Astrocyte of the cerebellum (primary cell): Measurements from ENCODE around the gene SEMA4D.

ENCODE experiments used
- DNase-seq: peaks from one replicate; pipeline ENCODE4 v3.0.0-alpha.2; 2011; ENCODE audit warnings: low read depth
- H3K4me3 ChIP-seq: 2 replicates; pipeline ENCODE4 v1.5.1; 2011; ENCODE audit warnings: mild to moderate bottlenecking, low read depth, low read length, moderate library complexity
- in situ Hi-C: cut with HindIII; loops from 2 replicates; pipeline ENCODE4 v1.10.0; 2017; ENCODE audit warnings: low sequenced_read_pairs
- TF ChIP-seq, protein P1 (sequence below): IDR thresholded peaks from 2 replicates; pipeline ENCODE4 v1.5.1; 2012; ENCODE audit warnings: low read length, low read depth, moderate library complexity, mild to moderate bottlenecking; ENCODE audit errors: missing control alignments

Gene SEMA4D

DNA sequence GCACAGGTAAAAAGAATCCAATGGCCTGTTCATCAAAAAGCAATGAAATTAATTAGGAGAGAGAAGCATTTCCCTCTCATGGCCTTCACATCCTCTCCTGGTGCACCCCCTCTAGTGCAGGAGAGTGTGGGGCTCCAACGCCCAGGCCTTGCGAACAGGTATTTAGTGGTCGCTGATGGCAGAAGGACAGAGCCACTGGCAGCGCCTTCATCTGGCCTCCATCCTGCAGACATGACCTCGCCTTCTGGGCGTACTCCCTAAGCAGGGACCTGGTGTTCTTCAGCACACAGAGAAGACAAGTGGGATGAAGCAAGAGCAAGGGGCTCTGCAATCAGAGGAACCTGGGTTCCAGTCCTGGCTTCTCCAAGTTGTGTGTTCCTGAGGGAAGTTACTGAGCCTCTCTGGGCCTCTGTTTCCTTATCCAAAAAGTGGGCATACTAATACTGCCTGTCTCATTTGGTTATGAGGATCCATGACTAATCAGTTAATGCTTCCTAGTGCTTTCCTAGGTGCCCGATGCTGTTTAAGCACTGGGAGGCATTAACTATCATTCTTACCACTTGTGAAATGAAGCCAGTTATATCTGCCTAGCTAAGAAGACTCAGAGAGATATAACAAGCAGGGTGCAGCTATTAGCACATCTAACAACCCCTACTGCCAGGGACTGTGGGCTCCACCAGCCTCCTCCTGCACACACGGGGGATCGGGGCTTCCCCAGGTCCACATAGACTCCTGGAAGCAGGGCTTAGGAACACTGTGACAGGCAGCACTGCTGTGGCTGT, 77.3 kb downstream of the SEMA4D start:
- in situ Hi-C loops = no loop called here
- TF ChIP-seq, protein P1, sequence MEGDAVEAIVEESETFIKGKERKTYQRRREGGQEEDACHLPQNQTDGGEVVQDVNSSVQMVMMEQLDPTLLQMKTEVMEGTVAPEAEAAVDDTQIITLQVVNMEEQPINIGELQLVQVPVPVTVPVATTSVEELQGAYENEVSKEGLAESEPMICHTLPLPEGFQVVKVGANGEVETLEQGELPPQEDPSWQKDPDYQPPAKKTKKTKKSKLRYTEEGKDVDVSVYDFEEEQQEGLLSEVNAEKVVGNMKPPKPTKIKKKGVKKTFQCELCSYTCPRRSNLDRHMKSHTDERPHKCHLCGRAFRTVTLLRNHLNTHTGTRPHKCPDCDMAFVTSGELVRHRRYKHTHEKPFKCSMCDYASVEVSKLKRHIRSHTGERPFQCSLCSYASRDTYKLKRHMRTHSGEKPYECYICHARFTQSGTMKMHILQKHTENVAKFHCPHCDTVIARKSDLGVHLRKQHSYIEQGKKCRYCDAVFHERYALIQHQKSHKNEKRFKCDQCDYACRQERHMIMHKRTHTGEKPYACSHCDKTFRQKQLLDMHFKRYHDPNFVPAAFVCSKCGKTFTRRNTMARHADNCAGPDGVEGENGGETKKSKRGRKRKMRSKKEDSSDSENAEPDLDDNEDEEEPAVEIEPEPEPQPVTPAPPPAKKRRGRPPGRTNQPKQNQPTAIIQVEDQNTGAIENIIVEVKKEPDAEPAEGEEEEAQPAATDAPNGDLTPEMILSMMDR = no peak
- DNase-seq = no peak
- H3K4me3 ChIP-seq = no peak overlapping the region

DNA sequence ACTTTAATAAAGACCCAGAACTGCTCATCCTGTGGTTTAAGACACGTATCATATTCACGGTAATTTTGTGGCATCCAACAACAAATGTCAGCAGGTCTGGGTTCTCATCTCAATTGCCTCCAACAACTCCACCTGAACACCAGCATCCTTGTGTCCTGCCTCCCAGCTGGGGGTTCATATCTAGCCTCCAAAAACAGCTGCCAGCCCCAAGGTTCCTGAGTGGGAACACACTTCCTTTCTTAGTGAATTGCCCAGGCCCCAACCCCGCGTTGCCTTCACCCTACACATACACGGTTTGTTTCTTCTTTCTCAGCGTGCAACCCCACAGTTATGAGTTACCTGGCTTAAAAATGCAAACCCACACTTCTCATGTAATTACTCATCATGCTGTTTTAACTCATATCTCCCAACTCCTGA, 77.9 kb downstream of the SEMA4D start:
- no peak for DNase-seq
- no peak overlapping the region for H3K4me3 ChIP-seq
- in situ Hi-C loops = no loop called here
- TF ChIP-seq, protein P1 = no peak

DNA sequence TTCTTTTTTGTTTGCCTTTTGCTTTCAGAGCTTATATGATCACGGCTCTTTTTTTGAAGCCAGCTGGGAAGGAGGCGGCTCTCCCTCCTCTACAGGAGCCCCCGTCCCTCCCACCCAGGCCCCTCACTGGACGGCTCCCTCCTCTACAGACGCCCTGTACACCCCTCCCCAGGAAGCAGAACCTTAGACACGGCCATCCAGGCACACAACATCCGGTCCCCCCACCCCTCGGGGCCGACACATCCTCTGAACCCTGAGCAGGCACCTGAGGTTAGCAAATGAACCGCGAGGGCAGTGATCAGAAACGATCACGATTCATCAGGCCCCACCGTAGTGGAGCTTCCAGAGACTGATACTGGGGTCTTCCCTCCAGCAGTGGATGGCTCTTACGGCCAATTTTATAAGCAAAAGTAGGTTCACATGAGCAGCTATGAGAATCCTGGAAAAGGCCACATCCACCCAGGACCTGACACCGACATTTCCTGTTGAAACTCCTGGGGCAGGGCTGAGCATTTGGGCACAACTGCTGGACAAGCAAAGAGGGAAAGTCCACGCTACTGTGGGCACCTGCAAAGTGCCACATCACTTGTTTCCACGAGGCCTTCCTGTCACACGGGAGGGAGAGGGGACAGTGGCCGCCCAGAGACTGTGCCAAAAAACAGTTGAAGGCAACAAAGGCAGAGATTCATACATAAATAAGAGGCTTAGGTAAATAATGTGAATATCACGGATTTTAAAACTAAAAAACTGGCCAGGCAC, 78.9 kb downstream of the SEMA4D start:
- TF ChIP-seq, protein P1 = no peak
- DNase-seq = no peak
- in situ Hi-C loops = no loop called here
- H3K4me3 ChIP-seq = no peak overlapping the region

DNA sequence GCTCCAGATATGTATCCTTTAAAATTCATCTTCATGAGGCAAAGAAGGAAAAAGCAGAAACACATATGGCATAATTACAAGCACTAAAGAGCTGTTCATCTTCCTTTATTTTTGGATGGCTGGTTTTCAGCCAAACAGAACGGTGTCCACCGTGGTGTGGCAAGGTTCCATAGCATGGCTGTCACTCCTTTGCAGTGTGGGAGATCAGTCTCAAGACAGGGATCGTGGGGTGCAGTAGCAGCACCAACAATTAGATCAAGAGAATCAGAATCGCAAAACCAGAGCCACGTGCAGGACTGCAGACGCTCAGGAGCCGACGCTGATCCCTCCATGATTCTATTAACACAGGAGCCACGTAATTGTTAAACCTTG, 79.5 kb downstream of the SEMA4D start:
- TF ChIP-seq, protein P1 = no peak
- DNase-seq = no peak
- H3K4me3 ChIP-seq = no peak overlapping the region
- in situ Hi-C loops = no loop called here

DNA sequence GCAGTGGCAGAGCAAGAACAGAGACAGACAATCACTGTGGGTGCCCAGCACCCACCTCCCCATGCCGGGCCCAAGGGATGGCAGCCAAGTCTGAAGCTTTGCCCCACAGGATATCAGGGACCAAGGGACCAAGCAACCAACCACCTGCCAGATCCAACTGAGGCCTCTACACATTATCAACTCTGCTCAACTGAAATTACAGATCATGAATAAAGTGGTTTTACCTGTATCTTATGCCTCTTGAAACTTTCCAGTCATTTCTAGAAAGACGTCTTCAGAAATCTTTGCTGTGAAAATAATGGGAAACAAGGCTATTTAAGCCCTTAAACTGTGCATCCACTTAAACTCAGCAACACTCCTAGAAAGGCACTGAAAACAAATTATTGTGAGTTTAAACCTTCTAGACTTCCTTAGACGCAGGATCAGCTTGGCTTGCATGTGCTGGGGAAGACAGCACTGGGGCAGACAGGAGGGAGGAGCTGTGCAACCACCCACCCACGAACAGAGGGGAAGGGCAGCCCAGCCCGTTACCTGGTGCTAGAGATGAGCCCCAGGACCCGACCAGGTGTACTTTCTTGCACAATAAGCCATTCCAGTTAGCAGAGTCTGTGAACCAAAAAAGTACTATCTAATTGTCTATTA, 80.0 kb downstream of the SEMA4D start:
- in situ Hi-C loops = no loop called here
- TF ChIP-seq, protein P1 = no peak
- DNase-seq = no peak
- H3K4me3 ChIP-seq = no peak overlapping the region

DNA sequence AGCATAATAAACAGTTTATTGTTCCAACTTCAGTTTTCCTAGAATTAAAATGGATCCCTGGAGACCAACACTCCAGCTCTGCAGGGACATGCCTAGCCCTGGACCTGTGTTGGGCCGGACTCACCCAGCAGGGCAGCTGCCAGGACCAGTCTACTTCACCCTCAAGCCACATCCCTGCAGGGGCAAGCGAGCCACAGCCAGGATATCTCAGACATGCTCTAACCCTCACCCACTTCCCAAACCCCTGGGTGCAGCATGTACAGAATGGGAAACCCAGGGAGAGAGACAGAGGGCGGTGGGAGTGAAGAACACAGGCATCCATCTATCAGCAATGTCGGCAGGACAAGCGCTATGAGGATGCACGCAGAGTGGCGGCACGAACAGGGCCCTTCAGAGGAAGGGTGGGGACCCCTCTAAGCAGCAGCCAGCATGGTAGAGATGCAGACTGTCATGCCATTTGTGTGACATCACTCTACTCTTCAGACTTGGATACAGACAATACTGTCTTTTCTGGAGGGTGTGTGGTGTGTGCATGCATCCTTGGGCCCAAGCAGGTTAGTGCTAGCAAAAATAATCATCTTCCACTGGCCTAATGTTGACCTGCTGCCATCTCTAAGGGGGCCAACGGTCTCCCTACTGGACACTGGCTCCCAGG, 83.1 kb downstream of the SEMA4D start:
- no peak for DNase-seq
- TF ChIP-seq, protein P1 = no peak
- in situ Hi-C loops = loop anchor here (5.0 kb wide), 1 partner anchor 33 kb away; no protein-coding TSS in a partner anchor
- H3K4me3 ChIP-seq = no peak overlapping the region
